Astrocyte (in vitro differentiated cells and primary cell): ENCODE results near the gene NRIP3. TPM values are rescaled to one million over a fixed set of nuclear protein-coding genes. Genes with fewer than 3 reads are reported as not detected.

Source experiments
- DNase-seq: peaks from one replicate; pipeline ENCODE4 v3.0.0-alpha.2; 2010; ENCODE audit warnings: low read depth
- FAIRE-seq: peaks from 2 replicates; lab custom pipeline; 2011; peaks lifted over from hg19 to GRCh38; lab: Jason Lieb, UNC
- H2AFZ ChIP-seq: 2 replicates; pipeline ENCODE4 v1.6.0; 2012; ENCODE audit warnings: low read depth, low read length, inconsistent platforms
- H3K27ac ChIP-seq: 2 replicates; pipeline ENCODE4 v1.5.1; 2011; ENCODE audit warnings: low read depth, low read length, inconsistent platforms
- H3K27me3 ChIP-seq: 2 replicates; pipeline ENCODE4 v1.6.0; 2011; ENCODE audit warnings: low read length, inconsistent platforms; ENCODE audit not compliant: insufficient read depth
- H3K36me3 ChIP-seq: 2 replicates; pipeline ENCODE4 v1.5.1; 2011; ENCODE audit warnings: low read length, inconsistent platforms; ENCODE audit not compliant: insufficient read depth
- H3K4me1 ChIP-seq: 2 replicates; pipeline ENCODE4 v1.5.1; 2011; ENCODE audit warnings: low read length, inconsistent platforms; ENCODE audit not compliant: insufficient read depth
- H3K4me2 ChIP-seq: 2 replicates; pipeline ENCODE4 v1.6.0; 2012; ENCODE audit warnings: low read length, inconsistent platforms
- H3K4me3 ChIP-seq: 2 replicates; pipeline ENCODE4 v1.5.1; 2011; ENCODE audit warnings: low read depth, mild to moderate bottlenecking, low read length, inconsistent platforms; ENCODE audit not compliant: insufficient read depth
- H3K79me2 ChIP-seq: 2 replicates; pipeline ENCODE4 v1.6.0; 2012; ENCODE audit warnings: mild to moderate bottlenecking, low read length, inconsistent platforms; ENCODE audit not compliant: insufficient read depth
- H3K9ac ChIP-seq: 2 replicates; pipeline ENCODE4 v1.6.0; 2012; ENCODE audit warnings: mild to moderate bottlenecking, low read length, inconsistent platforms
- H3K9me3 ChIP-seq: 2 replicates; pipeline ENCODE4 v1.5.1; 2012; ENCODE audit warnings: low read depth, mild to moderate bottlenecking, low read length, inconsistent platforms; ENCODE audit not compliant: insufficient read depth
- H4K20me1 ChIP-seq: 2 replicates; pipeline ENCODE4 v1.6.0; 2012; ENCODE audit warnings: low read length, inconsistent platforms; ENCODE audit not compliant: insufficient read depth
- H3K27ac Mint-ChIP-seq: one replicate; pipeline ENCODE4 v1.8.0; 2021; ENCODE audit warnings: mild to moderate bottlenecking, mixed read lengths; ENCODE audit not compliant: unreplicated experiment
- H3K27me3 Mint-ChIP-seq: one replicate; pipeline ENCODE4 v1.8.0; 2021; ENCODE audit warnings: low read depth, mixed read lengths; ENCODE audit not compliant: unreplicated experiment
- H3K36me3 Mint-ChIP-seq: one replicate; pipeline ENCODE4 v1.8.0; 2021; ENCODE audit warnings: low read depth, mixed read lengths; ENCODE audit not compliant: unreplicated experiment
- H3K4me1 Mint-ChIP-seq: one replicate; pipeline ENCODE4 v1.8.0; 2021; ENCODE audit warnings: low read depth, mixed read lengths; ENCODE audit not compliant: unreplicated experiment
- H3K4me3 Mint-ChIP-seq: one replicate; pipeline ENCODE4 v1.8.0; 2021; ENCODE audit warnings: mild to moderate bottlenecking, moderate library complexity, mixed read lengths; ENCODE audit not compliant: unreplicated experiment
- H3K9me3 Mint-ChIP-seq: one replicate; pipeline ENCODE4 v1.8.0; 2021; ENCODE audit warnings: mild to moderate bottlenecking, mixed read lengths; ENCODE audit not compliant: unreplicated experiment
- CTCF ChIP-seq: IDR thresholded peaks from 2 replicates; pipeline ENCODE4 v1.5.1; 2011; ENCODE audit warnings: low read depth, mild to moderate bottlenecking, inconsistent platforms, low read length, moderate library complexity; ENCODE audit not compliant: insufficient read depth
- EZH2 ChIP-seq: IDR thresholded peaks from 2 replicates; pipeline ENCODE4 v1.6.1; 2012; ENCODE audit warnings: mild to moderate bottlenecking, low read length, inconsistent platforms; ENCODE audit not compliant: insufficient read depth
- total RNA-seq: library from RNA; stranded (reverse); gene quantifications from 2 replicates; pipeline ENCODE4 v1.2.1, GENCODE V29; 2021

Gene NRIP3
- total RNA-seq, 1 donor from 2014 or later, result 11.6 TPM

DNA sequence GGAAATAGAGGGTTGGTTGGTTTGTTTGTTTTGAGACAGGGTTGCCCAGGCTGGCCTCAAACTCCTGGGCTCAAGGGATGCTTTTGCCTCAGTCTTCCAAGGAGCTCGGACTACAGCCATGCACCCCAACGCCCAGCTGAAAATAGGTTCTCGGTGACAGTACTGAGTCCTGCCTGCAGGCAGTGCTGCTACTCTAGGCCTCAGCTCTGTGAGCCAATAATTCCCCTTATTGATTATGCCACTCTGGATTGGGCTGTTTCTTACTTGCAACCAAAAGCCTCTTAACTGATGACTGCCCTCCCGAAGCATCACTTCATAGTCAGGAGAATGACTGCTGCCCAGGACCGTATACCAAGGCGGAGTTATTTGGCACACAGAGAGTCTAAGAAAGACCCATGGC is 69.9 kb downstream of the NRIP3 start:
- no peaks in the 10 kb centered on the region for H3K27me3 Mint-ChIP-seq
- FAIRE-seq (no peak), DNase-seq (no peak)
- no peaks in the 10 kb centered on the region for H3K36me3 ChIP-seq
- H3K27me3 ChIP-seq, result no peaks in the 10 kb centered on the region
- no peak overlapping the region for H3K9ac ChIP-seq
- H3K4me3 ChIP-seq, result no peak overlapping the region
- H3K27ac ChIP-seq, result no peak overlapping the region
- no peak overlapping the region for H3K4me2 ChIP-seq
- H3K79me2 ChIP-seq, result no peaks in the 10 kb centered on the region
- peaks cover 2% of the 10 kb centered on the region for H3K36me3 Mint-ChIP-seq
- no peak overlapping the region for H3K4me3 Mint-ChIP-seq
- no peaks in the 10 kb centered on the region for H3K9me3 ChIP-seq
- peak overlapping the region; percentile 34 for H3K27ac Mint-ChIP-seq
- peaks cover 9% of the 10 kb centered on the region for H3K4me1 ChIP-seq
- H3K9me3 Mint-ChIP-seq, result peaks cover 2% of the 10 kb centered on the region
- no peaks in the 10 kb centered on the region for H4K20me1 ChIP-seq
- H2AFZ ChIP-seq, result no peak overlapping the region
- H3K4me1 Mint-ChIP-seq, result peaks cover 19% of the 10 kb centered on the region
- TF ChIP-seq CTCF (no peak), EZH2 (no peak)

GRCh38 chr11:8932564-8933180 is 71.1 kb downstream of the NRIP3 start, which contains the start of gene C11orf16:
Gene C11orf16, minus strand, starts transcription at chr11:8932947. Its CDS starts 639 bp downstream, at chr11:8932308.
- Histone ChIP-seq H3K27ac (no peak within 1 kb of the TSS), H3K9ac (no peak within 1 kb of the TSS), H2AFZ (no peak within 1 kb of the TSS), H3K9me3 (no peaks in the 10 kb centered on the region), H3K4me1 (peaks cover 9% of the 10 kb centered on the region), H4K20me1 (no peaks in the 10 kb centered on the region), H3K36me3 (no peaks in the 10 kb centered on the region), H3K79me2 (no peaks in the 10 kb centered on the region), H3K4me3 (no peak within 1 kb of the TSS), H3K4me2 (no peak within 1 kb of the TSS), H3K27me3 (no peaks in the 10 kb centered on the region)
- Mint-ChIP-seq H3K27ac (no peak within 1 kb of the TSS), H3K4me1 (peaks cover 22% of the 10 kb centered on the region), H3K36me3 (peaks cover 2% of the 10 kb centered on the region), H3K27me3 (no peaks in the 10 kb centered on the region), H3K9me3 (peaks cover 2% of the 10 kb centered on the region), H3K4me3 (no peak within 1 kb of the TSS)
- FAIRE-seq, result no peak
- TF ChIP-seq CTCF, result no peak
- TF ChIP-seq EZH2, result no peak
- no peak for DNase-seq

Other genes with a start within 250 kb of the NRIP3 start
- gene AKIP1, start 92.8 kb downstream of the NRIP3 start, total RNA-seq, result 48.2 and 51.4 TPM in 2 replicates
- not detected in 2 replicates for gene C11orf16, start 71.1 kb downstream of the NRIP3 start, total RNA-seq
- gene ASCL3, start 61.0 kb downstream of the NRIP3 start, total RNA-seq, result not detected in 2 replicates
- gene TMEM9B, start 39.6 kb downstream of the NRIP3 start, total RNA-seq, result 38.2 and 40.3 TPM in 2 replicates
- 1.5 and 1.6 TPM in 2 replicates for gene SCUBE2, start 87.6 kb upstream of the NRIP3 start, total RNA-seq